ENCODE data around the gene TFF1.

- TF ChIP-seq CTCF (conservative IDR thresholded peaks at IDR 0.05 in 1 of 2, IDR thresholded peaks at IDR 0.05 in 1 of 2; ENCODE audit: extremely low read depth in 1 of 2, insufficient read depth in 1 of 2, low read depth in 1 of 2, low read length in 2 of 2) = no peak
- no peak for TF ChIP-seq EZH2 (IDR thresholded peaks at IDR 0.05; ENCODE audit: borderline replicate concordance, low read length)
Observed at GRCh38 chr21:42319851-42320572, 46.3 kb downstream of the TFF1 start.

All from mammary epithelial cell (primary cell).